IPS DF 6.9 (cell line): ENCODE data around the gene TEX48.

Source experiments
- DNase-seq: peaks from one replicate; pipeline ENCODE4 v3.0.0-alpha.2; 2013; ENCODE audit warnings: low read depth, low spot score
- H3K27ac ChIP-seq: one replicate; pipeline ENCODE4 v1.5.1; 2013; ENCODE audit warnings: low read length, control low read depth
- H3K27me3 ChIP-seq: 2 replicates; pipeline ENCODE4 v1.6.1; 2013; ENCODE audit warnings: mild to moderate bottlenecking, low read length; ENCODE audit not compliant: control insufficient read depth, insufficient read depth
- H3K36me3 ChIP-seq: 2 replicates; pipeline ENCODE4 v1.6.1; 2013; ENCODE audit warnings: low read length; ENCODE audit not compliant: control insufficient read depth, insufficient read depth
- H3K4me1 ChIP-seq: 2 replicates; pipeline ENCODE4 v1.6.1; 2013; ENCODE audit warnings: low read length; ENCODE audit not compliant: control insufficient read depth, insufficient read depth
- H3K4me3 ChIP-seq: 2 replicates; pipeline ENCODE4 v1.5.1; 2013; ENCODE audit warnings: mild to moderate bottlenecking, low read length
- H3K9me3 ChIP-seq: 2 replicates; pipeline ENCODE4 v1.6.1; 2013; ENCODE audit warnings: low read length, inconsistent platforms; ENCODE audit not compliant: control insufficient read depth, insufficient read depth
- WGBS: extraction: QIAGEN DNeasy Blood & Tissue Kit; methylation state at CpG from one replicate; pipeline ENCODE4 v1.1.7; 2013; ENCODE audit warnings: mixed read lengths, missing lambda C conversion rate; ENCODE audit not compliant: insufficient read length, insufficient coverage; 5-methylcytosine and 5-hydroxymethylcytosine counted together

TEX48 gene

GRCh38 chr9:114693248-114693855 lies 11.4 kb upstream of the TEX48 start:
- Histone ChIP-seq H3K4me3 (no peak overlapping the region), H3K9me3 (no peaks in the 10 kb centered on the region), H3K27ac (no peak overlapping the region), H3K36me3 (no peaks in the 10 kb centered on the region), H3K27me3 (no peaks in the 10 kb centered on the region), H3K4me1 (no peaks in the 10 kb centered on the region)
- no CpG with 5 or more reads among the region's 2 CpGs for WGBS
- no peak for DNase-seq

GRCh38 chr9:114691956-114692295 lies 9.9 kb upstream of the TEX48 start:
- Histone ChIP-seq H3K36me3 (no peaks in the 10 kb centered on the region), H3K27me3 (no peaks in the 10 kb centered on the region), H3K27ac (no peak overlapping the region), H3K9me3 (no peaks in the 10 kb centered on the region), H3K4me3 (no peak overlapping the region), H3K4me1 (no peaks in the 10 kb centered on the region)
- no peak for DNase-seq

DNA sequence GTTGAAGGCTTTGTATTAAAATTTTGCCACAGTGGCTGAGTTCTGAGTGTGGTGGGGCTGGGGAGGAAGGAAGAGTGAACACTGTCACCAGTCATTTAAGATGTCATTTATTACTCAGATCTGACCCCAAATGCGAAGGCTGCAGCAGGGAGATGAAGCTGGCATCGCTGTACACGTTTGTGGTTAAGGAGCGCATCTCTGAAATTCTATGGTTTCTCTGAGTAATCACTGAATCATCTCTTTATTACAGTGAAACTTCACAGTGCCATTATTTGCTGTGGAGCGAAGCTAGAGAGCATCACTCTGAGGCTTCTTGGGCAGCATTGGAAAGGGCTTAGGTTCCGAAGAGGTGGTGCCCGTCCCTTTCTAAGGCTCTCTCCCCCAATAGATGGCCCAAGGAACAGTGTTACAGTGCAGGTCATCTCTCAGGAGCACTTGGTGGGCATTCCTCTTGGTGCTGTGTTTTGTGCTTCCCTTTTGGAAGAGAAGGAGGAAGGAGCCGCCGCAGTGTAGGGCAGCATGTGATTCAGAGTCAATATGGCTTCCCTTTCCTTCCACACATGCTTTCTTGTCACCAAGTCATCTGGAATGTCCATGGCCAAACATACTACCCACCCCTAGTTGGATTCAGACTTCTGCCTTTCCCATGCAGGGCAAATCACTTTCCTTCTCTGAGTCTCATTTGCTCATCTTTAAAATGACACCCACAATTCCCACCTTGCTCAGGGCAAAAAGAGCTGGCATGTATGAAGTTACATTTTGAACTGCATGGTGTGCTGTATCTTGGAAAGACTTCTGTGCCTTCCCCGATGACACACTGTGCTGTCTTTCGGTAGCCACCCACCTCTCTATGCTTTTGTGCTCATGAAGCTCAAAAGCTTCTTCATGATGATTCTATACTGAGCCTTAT lies 9.3 kb upstream of the TEX48 start:
- no peak for DNase-seq
- no peaks in the 10 kb centered on the region for H3K27me3 ChIP-seq

GRCh38 chr9:114690308-114690707 lies 8.3 kb upstream of the TEX48 start:
- Histone ChIP-seq H3K27me3 (no peaks in the 10 kb centered on the region), H3K27ac (no peak overlapping the region), H3K36me3 (no peaks in the 10 kb centered on the region), H3K9me3 (no peaks in the 10 kb centered on the region), H3K4me3 (no peak overlapping the region), H3K4me1 (no peaks in the 10 kb centered on the region)
- no peak for DNase-seq
- WGBS = no CpG with 5 or more reads among the region's 4 CpGs

More for the DNA sequence above, 9.3 kb upstream of the TEX48 start:
- Histone ChIP-seq H3K4me3 (no peak overlapping the region), H3K9me3 (no peaks in the 10 kb centered on the region), H3K4me1 (no peaks in the 10 kb centered on the region), H3K27ac (no peak overlapping the region), H3K36me3 (no peaks in the 10 kb centered on the region)
- WGBS = no CpG with 5 or more reads among the region's 11 CpGs

GRCh38 chr9:114689813-114690212 lies 7.8 kb upstream of the TEX48 start:
- Histone ChIP-seq H3K27ac (no peak overlapping the region), H3K4me1 (no peaks in the 10 kb centered on the region), H3K36me3 (no peaks in the 10 kb centered on the region), H3K4me3 (no peak overlapping the region), H3K9me3 (no peaks in the 10 kb centered on the region), H3K27me3 (no peaks in the 10 kb centered on the region)
- WGBS = no CpG with 5 or more reads among the region's 7 CpGs
- no peak for DNase-seq

DNA sequence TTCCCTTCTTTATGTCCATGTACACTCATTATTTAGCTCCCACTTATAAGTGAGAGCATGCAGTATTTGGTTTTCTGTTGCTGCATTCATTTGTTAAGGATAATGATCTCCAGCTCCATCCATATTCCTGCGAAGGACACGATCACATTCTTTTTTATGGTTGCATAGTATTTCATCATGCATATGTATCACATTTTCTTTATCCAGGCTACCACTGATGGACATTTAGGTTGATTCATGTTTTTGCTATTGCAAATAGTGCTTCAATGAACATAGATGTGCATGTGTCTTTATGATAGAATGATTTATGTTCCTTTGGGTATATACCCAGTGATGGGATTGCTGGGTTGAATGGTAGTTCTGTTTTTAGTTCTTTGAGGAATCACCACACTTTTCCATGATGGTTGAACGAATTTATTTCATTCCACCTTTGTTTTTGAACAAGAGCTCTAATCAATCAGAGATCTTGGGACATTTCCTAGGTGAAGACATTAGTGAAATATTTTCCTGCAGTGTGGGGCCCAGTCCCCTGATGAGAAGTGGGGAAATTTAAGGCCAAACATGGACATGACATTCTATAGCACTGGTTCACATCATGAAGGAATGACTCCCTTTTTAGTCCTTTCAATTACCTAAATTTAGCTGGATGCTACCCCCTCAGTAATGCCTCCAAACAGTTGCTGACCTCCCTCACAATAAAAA lies 7.1 kb upstream of the TEX48 start:
- Histone ChIP-seq H3K36me3 (no peaks in the 10 kb centered on the region), H3K27me3 (no peaks in the 10 kb centered on the region), H3K9me3 (no peaks in the 10 kb centered on the region), H3K4me1 (no peaks in the 10 kb centered on the region), H3K27ac (no peak overlapping the region), H3K4me3 (no peak overlapping the region)
- no CpG with 5 or more reads among the region's 3 CpGs for WGBS
- no peak for DNase-seq

DNA sequence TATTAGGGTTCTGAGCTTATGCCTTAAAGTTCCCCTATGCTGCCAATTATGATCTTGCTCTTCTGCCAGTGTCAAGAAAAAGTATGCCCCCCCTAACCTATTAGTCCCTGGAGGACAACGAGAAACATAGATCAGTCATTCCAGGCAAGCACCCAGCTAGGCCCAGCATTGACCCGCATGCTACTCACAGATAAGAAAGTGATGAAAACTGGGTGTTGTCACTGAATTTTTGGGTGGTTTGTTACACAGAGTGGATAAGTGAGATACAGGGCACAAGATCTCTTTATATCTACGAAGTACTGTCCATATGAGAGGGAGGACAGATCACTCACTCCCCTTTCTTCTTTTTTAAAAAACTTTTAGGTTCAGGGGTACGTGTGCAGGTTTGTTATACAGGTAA lies 6.4 kb upstream of the TEX48 start:
- no peaks in the 10 kb centered on the region for H3K36me3 ChIP-seq
- DNase-seq = no peak
- H3K4me3 ChIP-seq = no peak overlapping the region
- H3K27ac ChIP-seq = no peak overlapping the region
- H3K4me1 ChIP-seq = no peaks in the 10 kb centered on the region
- H3K9me3 ChIP-seq = no peaks in the 10 kb centered on the region
- WGBS = no CpG with 5 or more reads among the region's 4 CpGs
- H3K27me3 ChIP-seq = no peaks in the 10 kb centered on the region

DNA sequence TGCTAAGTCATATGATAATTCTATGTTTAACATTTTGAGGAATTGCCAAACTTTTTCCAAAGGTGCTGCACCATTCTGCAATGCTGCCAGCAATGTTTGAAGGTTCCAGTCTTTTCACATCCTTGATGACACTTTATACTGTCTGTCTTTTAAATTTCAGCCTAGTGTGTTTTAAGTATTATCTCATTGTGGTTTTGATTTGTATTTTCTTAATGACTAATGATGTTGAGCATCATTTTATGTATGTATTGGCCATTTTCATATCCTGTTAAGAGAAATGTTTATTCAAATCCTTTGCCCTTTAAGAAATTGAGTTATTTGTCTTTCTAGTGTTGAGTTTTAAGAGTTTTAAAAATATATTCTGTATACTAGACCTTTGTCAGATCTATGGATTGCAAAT lies 5.0 kb upstream of the TEX48 start:
- Histone ChIP-seq H3K27ac (no peak overlapping the region), H3K4me3 (no peak overlapping the region), H3K27me3 (no peaks in the 10 kb centered on the region), H3K36me3 (no peaks in the 10 kb centered on the region), H3K9me3 (no peaks in the 10 kb centered on the region), H3K4me1 (no peaks in the 10 kb centered on the region)
- no peak for DNase-seq

- no peaks in the 10 kb centered on the region for H3K36me3 ChIP-seq
- DNase-seq = no peak
- H3K9me3 ChIP-seq = no peaks in the 10 kb centered on the region
- no peak overlapping the region for H3K27ac ChIP-seq
- no peaks in the 10 kb centered on the region for H3K27me3 ChIP-seq
- H3K4me1 ChIP-seq = no peaks in the 10 kb centered on the region
- H3K4me3 ChIP-seq = no peak overlapping the region
- WGBS = no CpG with 5 or more reads among the region's 5 CpGs
These were observed 4.0 kb upstream of the TEX48 start for GRCh38 chr9:114685951-114686350.

GRCh38 chr9:114684036-114684435 lies 2.0 kb upstream of the TEX48 start:
- Histone ChIP-seq H3K27ac (no peak overlapping the region), H3K27me3 (no peaks in the 10 kb centered on the region), H3K4me1 (no peaks in the 10 kb centered on the region), H3K9me3 (no peaks in the 10 kb centered on the region), H3K36me3 (no peaks in the 10 kb centered on the region), H3K4me3 (no peak overlapping the region)
- WGBS = no CpG with 5 or more reads among the region's 6 CpGs
- no peak for DNase-seq
